GM18520 (cell line): ENCODE measurements around the gene CTSA.
"Not testable (repeated sequence)": the region's sequence is repeated elsewhere in the genome, so short reads cannot be mapped to it uniquely, and the experiment has no call there.

Experiments used
- ATAC-seq: cut with Tn5 transposase; IDR thresholded peaks from one replicate; pipeline ENCODE4 v1.9.1; 2021; ENCODE audit not compliant: unreplicated experiment

Gene CTSA

GRCh38 chr20:45892828-45893500 is 1.8 kb downstream of the CTSA start:
- no peak for ATAC-seq

- no peak for ATAC-seq
These were observed 2.7 kb downstream of the CTSA start for GRCh38 chr20:45893831-45894230.

DNA sequence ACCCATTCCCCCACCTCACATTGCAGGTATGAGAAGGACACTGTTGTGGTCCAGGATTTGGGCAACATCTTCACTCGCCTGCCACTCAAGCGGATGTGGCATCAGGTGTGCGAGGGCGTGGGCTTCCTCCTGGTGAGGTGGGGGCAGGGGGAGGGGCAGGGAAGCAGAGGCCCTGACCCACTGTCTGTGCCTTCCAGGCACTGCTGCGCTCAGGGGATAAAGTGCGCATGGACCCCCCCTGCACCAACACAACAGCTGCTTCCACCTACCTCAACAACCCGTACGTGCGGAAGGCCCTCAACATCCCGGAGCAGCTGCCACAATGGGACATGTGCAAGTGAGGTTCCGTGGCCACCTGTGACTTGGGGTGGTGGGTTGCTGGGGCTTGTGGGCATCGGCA is 3.7 kb downstream of the CTSA start:
- no peak for ATAC-seq

DNA sequence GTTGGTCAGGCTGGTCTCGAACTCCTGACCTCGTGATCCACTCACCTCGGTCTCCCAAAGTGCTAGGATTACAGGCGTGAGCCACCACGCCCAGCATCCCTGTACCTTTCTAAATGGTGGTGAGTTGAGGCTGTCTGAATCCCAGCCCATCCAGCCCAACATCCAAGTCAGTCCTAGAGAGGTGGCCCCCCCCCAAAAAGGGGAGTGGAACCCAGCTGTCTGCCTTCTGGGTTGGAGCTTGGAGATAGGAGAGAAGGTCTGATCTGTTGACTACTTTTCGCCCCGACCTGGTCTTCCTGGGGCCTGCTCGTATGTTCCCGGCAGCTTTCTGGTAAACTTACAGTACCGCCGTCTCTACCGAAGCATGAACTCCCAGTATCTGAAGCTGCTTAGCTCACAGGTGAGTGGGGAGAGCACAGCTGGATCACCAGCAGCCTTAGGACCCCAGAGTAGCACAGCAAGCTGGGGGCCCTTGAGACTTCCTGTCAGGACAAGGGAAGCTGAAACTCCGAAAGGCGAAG is 5.6 kb downstream of the CTSA start:
- ATAC-seq: no peak

GRCh38 chr20:45897289-45897688 is 6.2 kb downstream of the CTSA start:
- no peak for ATAC-seq

DNA sequence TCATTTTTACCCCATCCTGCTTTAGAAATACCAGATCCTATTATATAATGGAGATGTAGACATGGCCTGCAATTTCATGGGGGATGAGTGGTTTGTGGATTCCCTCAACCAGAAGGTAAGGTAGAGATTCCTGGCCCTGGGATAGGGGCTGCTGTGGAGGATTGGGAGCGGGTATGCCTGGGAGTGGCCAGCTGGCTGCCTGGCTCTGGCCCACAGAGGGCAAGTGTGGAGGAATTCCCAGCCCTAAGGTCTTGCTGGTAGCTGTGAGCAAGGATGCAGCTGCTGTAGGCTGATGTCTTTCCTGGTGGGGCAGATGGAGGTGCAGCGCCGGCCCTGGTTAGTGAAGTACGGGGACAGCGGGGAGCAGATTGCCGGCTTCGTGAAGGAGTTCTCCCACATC is 6.6 kb downstream of the CTSA start:
- ATAC-seq: no peak

- ATAC-seq: no peak
These were observed 7.2 kb downstream of the CTSA start for GRCh38 chr20:45898285-45898684.

DNA sequence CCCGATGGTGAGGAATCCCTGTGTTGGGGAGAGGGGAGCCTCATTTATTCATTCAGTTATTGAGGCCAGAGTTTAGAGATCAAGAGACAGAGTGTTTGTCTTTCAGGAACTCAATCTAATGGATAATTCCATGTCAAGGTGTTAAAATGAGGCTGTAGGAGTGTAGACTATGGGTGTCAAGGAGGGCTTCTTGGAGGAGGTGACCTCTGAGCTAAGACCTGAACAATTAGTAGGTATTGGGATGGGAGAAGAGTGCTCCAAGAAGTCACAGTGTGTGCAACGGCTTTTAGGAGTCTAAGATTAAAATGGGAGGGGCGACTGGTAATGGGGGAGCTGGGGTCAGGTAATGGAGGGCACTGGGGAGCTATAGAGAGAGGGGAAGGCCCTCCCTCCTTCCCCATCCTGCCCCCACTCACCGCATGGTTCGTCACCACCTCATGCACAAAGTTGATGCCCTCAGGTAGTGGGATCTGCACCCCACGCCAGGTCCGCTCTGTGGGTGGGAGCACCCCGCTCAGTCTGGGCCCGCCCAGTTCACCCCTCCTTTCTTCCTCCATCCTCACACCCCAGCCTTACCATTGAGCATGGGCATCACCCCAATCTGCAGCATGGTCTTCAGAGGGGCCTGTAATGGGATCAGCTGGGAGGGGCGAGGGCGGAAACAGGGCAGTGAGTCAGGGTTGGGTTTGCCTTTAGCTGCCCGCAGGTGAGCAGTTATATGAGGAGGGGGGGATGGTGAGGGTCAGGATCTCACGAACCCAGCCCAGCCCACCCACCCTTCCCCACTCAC is 8.1 kb downstream of the CTSA start:
- no peak for ATAC-seq

DNA sequence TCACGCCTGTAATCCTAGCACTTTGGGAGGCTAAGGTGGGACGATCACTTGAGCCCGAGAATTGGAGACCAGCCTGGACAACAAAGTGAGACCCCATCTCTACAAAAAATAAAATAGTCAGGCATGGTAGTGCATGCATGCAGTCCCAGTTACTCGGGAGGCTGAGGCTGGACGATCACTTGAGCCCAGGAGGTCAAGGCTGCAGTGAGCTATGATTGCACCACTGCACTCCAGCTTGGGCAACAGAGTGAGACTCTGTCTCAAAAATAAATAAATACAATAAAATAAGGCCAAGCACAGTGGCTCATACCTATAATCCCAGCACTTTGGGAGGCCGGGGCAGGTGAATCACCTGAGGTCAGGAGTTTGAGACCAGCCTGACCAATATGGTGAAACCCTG is 10.2 kb downstream of the CTSA start:
- not testable (repeated sequence) for ATAC-seq

GRCh38 chr20:45902199-45902701 is 11.1 kb downstream of the CTSA start:
- ATAC-seq: no peak

DNA sequence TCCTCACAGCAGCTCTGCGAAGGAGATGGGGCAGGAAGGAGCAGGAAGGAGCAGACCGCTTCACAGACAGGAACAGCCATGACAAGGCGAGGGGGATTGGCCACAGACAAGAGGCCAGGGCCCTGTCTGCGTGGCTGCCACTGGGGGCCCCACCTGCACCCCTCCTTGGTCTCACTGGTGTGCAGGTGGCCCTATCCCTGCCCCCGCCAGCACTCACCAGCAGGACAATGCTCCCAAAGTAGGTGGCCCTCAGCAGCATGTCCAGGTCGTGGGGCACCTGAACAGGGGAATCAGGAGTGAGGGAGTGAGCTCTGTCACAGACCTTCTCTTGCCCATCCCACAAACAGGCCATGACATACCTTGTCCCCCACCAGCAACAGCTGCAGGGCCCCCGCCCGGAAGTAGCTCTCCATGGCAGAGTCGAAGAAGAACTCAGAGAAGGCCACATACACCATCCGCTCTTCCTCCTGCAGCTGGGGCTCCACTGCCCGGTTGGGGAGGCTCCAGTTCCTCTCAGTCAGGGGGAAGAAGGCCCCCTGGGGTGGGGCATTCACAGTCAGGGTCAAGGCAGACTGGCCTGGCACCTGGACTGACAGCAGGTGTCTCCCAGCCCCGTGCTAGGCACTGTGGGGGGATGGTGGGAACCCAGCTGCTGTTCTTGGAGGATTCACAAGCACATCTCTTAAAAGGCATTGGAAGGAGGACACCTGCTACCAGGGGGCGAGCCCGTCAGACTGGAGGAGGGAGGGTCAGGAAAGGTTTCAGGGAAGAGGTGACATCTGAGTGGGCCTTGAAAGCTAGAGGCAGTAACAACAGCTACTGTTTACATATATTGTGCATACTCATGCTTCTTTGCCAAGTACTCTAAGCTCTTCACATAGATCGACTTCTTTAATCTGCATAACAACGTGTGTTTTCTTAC is 13.7 kb downstream of the CTSA start:
- no peak for ATAC-seq

DNA sequence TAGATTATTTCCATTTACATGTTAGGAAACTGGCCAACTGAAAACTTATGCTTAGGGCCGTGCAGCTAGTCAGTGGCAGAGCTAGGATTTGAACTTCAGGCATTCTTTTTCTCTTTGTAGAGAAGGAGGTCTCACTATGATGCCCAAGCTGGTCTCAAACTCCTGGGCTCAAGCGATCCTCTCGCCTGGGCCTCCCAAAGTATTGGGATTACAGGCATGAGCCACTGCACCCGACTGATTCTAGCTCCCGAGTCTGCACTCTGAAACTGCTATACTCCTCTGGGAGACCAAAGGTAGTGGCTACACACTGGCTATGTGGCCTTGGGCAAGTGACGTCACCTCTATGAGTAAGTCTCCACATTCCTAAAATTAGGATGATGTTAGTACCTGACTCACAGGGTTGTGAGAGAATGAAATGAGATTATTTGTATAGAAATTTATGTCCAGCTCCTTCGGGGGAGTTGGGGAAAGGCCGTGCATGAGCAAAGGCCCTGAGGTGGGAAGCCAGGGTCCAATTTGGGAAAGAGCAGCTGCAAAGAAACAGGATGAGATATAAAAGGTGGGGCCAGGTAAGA is 14.5 kb downstream of the CTSA start:
- ATAC-seq: no peak

DNA sequence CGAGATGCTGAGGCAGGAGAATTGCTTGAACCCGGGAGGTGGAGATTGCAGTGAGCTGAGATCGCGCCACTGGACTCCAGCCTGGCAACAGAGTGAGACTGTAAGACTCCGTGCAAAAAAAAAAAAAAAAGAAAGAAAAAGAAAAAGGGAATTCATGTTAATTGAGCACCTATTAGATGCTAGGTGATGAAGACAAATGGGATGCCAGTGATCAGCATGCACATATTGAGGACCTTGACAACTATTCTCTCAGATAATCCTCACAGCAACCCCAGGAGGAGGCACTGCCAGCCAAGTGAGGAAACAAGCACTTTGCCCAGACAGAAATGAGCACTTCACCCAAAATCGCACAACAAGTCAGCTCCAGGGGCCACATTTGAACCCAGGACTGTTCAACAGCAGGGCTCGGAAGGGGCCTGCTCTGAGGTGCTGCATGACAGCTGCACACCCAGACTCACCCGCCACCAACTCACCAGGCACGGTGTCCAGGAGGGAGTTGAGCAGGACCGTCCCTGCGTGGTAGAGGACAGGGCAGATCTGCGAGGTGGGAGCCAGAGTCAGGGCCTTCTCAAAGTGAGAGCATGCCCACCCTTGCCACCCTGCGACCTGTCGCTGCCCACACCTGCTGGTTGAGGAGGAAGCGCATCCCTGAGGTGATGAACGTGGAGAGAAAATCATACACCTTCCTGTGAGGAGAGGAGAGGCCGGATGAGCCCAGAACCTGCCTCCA is 16.2 kb downstream of the CTSA start:
- ATAC-seq: no peak

- no peak for ATAC-seq
These were observed 16.9 kb downstream of the CTSA start for GRCh38 chr20:45908084-45908483.

GRCh38 chr20:45909336-45909808 is 18.2 kb downstream of the CTSA start:
- no peak for ATAC-seq

DNA sequence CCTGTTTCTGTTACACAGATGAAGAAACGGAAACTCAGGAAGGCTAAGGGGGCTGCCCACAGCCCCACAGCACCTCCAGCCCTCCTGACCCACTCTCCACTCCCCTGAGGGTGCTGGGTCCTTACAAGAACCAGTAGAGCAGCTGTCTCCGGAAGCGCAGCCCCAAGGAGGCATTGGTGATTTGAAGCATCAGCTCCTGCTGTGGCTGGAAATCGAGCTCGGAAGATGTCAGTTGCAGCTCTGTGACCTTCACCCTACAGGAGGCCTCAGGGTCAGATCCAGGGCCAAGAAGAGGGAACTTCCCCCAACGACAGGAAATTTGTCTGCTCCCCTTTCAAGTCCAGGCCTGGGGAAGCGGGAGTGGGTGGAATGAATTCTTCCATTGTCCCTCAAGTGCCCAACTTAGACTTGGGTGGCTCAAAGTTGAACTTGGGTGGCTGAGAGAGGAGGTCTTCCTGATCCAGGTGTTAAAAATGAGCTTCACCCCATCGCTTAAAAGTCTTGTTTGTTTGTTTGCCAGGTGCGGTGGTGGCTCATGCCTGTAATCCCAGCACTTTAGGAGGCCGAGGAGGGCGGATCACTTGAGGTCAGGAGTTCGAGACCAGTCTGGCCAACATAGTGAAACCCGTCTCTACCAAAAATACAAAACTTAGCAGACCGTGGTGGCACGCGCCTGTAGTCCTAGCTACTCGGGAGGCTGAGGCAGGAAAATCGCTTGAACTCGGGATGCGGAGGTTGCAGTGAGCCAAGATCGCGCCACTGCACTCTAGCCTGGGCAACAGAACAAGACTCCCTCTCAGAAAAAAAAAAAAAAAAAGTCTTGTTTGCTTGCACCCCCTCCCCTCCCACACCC is 18.9 kb downstream of the CTSA start:
- ATAC-seq: no peak

DNA sequence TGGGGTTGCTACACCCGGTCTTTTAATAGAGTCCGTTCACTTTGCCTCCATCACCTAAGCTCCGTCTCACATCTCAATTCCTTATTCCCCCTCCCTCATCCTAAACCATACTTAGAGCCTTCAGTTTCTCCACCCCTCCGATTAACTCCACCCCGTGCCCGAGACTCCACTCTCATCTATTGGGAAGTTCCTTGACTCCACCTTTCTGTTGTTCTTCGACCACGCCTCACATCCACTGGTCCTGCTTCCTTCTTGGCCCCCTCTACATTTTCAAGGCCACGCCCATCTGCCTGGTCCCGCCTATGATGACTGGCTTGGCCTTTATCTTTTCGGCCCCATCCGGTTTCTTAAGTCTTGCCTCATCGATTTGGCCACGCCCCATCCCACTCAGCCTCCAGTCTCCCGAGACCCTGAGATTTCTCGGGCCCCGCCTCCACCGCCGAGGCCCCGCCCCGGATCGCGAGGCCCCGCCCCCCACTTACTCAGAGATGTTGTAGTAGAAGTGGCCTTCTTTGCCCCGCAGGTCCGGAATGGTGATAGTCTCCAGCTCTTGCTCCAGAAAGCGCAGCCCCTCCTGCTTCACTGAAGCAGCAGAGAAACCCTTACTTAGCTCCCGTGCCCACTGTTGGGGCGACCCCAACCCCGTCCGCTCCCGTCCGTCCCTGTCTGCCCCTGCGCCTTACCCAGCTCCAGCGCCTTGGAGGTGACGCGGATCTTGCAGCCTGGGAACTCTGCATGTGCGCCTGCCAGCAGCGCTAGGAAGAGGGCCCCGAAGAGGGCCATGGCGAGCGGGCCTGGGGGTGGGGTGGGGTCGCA is 19.7 kb downstream of the CTSA start:
- ATAC-seq: no peak
